Uterus (tissue), 2 donors: ENCODE measurements around the gene WDR27.

Experiments
- POLR2A ChIP-seq, 2 donors: fragments of 450-650 bp; IDR thresholded peaks; one replicate each; pipeline ENCODE4 v1.6.1; 2016; ENCODE audit warnings: antibody characterized with exemption in 2 of 2, mild to moderate bottlenecking in 1 of 2, moderate library complexity in 1 of 2
- TF ChIP-seq, protein P1 (sequence below), 4 experiments: fragments of 200-600 bp in 2 of 4; fragments of 450-650 bp in 2 of 4; sonication (generic) in 2 of 4; IDR thresholded peaks; one replicate each; pipeline ENCODE4 v1.5.1; 2016 to 2019; ENCODE audit warnings: antibody characterized with exemption in 4 of 4, mild to moderate bottlenecking in 2 of 4, moderate library complexity in 1 of 4

DNA sequence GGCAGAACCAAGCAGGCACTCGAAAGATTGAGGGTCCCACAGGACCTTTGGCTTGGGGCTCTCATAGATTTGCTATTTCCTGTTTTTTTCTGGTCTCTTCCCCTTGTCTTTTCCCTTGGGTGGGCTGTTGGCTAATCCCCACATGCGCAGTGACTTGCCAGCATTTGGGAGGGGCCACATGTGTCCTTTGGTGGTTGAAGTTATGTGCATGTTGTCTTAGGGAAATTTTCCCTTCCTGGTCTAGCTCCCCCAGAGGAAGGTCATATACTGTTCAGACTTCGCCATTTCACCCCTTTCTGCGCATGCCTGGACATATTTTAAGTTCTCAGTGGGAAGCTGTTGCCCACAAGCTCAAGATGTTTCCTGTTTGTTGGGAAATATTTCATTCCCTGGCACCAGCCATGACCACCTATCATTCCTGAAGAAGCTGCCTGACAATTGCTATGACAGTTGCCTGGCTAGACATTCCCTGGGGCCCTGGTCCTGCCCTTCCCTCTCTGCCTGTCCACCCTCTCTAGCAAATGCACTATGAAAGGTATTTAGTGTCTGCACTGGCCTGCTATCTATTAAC, 292.0 kb downstream of the WDR27 start:
- TF ChIP-seq, protein P1, sequence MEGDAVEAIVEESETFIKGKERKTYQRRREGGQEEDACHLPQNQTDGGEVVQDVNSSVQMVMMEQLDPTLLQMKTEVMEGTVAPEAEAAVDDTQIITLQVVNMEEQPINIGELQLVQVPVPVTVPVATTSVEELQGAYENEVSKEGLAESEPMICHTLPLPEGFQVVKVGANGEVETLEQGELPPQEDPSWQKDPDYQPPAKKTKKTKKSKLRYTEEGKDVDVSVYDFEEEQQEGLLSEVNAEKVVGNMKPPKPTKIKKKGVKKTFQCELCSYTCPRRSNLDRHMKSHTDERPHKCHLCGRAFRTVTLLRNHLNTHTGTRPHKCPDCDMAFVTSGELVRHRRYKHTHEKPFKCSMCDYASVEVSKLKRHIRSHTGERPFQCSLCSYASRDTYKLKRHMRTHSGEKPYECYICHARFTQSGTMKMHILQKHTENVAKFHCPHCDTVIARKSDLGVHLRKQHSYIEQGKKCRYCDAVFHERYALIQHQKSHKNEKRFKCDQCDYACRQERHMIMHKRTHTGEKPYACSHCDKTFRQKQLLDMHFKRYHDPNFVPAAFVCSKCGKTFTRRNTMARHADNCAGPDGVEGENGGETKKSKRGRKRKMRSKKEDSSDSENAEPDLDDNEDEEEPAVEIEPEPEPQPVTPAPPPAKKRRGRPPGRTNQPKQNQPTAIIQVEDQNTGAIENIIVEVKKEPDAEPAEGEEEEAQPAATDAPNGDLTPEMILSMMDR (IDR thresholded peaks at IDR 0.05) = no peak
- no peak for TF ChIP-seq POLR2A (IDR thresholded peaks at IDR 0.05)
